Activated T-cell treated with anti-CD3 and anti-CD28 coated beads for 1 hour (primary cell): ENCODE data around the gene KCNG4.
"Not testable (repeated sequence)": the region's sequence is repeated elsewhere in the genome, so short reads cannot be mapped to it uniquely, and the experiment has no call there.

Experiments
- DNase-seq: peaks from one replicate; pipeline ENCODE4 v3.0.0-alpha.2; 2020; ENCODE audit warnings: low read depth

The KCNG4 gene

DNA sequence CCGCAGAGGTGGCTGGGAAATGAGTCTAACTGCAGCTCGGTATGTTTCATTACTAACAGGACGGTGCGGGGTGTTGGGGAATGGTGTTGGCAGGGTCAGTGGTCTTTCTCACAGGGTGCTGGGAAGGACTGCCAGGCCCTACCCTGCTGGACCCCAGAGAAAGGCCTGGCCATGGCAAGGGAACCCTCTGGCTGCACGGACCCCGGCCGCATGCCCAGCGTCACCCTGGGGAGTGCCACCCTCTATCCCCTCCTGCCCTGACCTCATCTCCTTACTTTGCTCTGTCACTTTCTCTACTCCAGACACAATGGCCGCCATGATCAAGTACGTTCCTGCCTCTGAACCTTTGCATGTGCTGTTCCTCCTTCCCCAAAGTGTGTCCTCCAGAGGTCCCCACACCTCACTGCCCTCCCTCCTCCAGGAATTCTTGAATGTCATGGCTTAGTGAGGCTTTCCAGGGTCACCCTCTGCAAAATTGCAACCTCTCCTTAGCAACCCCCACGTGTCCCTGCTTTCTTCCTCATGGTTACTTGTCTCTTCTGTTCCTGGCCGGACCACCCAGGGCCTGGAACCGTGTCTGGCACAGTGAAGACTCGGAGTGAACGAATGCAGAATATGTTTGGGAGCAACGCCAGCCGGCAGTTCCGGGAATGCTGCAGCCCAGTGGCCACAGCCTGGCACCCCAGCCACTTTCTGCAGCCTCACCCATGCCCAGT is 33.7 kb downstream of the KCNG4 start:
- no peak for DNase-seq

DNA sequence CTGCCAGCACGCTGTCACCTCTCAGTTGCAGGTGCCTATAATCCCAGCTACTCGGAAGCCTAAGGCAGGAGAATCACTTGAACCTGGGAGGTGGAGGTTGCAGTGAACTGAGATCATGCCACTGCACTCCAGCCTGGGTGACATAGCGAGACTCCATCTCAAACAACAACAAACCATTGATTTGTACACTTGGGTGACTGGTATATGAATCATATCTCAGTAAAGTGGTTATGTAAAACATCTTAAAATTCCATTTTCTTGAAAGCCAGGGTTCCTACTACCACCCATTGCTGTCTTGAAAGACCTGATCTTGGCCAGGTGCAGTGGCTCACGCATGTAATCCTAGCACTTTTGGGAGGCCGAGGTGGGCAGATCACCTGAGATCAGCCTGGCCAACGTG is 34.7 kb downstream of the KCNG4 start:
- not testable (repeated sequence) for DNase-seq

DNA sequence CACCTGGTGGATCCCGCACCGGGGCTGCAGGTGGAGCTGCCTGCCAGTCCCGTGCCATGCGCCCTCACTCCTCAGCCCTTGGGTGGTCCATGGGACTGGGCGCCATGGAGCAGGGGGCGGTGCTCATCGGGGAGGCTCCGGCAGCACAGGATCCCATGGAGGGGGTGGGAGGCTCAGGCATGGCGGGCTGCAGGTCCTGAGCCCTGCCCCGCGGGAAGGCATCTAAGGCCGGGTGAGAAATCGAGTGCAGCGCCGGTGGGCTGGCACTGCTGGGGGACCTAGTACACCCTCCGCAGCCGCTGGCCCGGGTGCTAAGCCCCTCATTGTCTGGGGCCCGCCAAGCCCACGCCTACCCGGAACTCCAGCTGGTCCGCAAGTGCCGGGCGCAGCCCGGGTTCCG is 35.3 kb downstream of the KCNG4 start:
- DNase-seq: not testable (repeated sequence)

DNA sequence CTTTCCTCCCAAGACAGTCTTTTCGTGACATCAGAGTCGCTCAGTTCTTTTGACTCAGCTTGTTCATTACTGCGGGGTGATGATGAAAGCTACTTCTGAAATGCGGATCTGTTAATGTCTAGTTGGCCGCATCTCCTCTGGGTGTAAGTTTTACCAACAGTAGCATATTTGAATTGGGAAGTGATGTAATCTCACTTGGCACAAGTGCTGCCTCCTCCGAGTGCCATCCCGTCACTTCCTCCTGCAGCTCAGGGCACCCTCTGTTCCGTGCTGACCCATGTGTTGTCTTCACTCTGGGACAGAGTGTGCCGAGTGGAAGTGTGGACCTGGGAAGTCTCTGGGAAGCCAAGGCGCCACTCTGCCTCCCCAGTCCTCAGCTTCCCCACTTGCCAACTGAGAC is 40.0 kb downstream of the KCNG4 start:
- no peak for DNase-seq

DNA sequence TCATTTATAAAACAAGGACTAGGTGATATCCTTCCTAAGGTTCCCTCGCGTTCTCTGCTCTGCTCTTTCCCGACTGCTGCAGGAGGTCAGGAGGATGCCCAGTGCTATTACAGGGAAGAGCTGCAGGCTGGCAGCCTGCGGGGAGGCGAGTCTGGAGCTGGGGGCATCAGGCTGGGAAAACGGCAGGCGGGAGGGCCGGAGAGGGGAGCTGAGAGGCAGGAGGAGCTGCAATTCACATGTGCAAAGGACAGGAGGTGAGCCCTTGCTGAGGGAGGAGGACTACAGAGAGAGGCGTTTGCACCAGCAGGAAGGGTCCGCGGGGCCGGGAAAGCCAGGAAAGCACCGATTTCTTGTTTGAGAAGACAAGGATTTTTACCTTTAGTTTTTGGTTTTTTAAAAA is 40.7 kb downstream of the KCNG4 start:
- DNase-seq: no peak

DNA sequence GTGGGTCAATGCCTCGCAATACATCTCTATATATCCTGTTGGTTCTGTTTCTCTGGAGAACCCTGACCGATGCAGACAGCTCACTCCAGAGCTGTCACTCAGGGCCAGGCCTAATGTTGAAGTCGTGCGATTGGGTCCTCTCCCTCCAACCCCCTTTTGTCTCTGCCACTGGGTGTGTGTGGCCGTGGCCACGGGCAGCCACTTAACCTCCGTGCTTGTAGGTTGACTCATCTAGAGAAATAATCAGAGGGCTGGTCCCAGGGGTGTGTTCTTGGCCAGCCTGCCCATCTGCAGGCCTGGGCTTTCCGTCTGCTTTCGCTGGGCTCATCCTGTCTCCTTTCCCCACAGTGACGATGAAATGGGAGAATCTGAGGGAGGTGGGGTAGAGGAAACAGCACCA is 41.4 kb downstream of the KCNG4 start:
- DNase-seq: no peak

DNA sequence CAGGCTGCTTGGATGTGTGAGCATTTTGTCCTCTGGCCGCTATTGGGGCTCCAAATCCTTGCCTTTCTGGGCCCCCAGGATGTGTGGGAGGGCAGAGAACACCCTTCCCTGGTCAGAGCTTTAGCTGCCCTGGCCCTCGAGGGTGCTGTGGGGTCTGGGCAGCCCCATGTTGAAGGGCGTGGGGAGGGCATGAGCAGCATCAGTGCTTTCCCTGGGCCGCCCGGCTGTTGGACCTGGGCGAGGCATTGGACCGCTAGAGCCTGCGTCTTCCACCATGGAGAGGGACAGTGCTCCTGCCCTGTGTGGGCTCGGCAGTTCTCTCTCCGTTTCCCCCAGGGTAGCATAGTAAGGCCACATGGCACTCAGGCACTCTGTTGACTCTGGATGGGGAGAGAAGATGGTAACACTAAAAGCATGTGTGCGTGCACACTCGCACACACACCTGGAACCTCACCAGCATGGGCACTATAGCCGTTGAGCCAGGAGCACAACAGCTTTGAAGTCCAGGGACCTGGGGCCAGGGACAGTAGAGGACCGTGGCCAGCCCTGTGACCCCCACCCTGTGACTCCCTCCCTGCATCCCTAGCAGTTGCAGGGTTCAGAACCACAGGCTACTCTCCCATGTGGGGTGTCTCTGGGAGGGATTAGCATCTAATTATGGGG is 42.2 kb downstream of the KCNG4 start:
- no peak for DNase-seq

DNA sequence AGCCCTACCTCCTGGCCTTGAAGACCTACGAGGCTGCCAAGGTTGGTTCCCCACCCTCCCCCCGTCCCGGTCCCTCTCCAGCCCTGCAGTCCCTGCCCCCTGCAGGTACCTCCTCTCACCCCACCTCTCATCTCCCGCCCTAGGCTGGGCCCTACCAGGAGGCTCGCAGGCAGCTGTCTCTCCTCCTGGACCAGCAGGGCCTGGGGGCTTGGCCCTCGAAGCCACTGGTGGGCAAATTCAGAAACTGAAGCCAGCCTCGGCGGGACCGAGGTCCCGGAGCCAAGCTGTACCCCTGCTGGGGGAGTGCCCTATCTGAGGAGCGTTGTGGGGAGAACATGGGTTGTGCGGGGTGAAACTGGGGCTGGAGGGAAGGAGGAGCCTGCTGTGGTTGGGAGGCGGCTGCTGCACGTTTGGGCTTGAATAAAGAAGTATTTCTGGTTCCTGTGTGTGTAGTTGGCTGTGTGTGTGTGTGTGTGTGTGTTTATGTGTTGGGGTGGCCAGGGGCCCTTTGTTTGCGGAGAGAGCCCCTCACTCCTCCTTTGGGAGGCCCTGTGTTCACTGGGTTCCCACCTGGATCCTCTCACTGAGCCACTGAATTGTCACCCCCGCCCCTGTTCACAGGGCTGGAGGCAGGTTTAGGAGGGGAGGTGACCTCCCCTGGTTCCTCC is 43.0 kb downstream of the KCNG4 start:
- no peak for DNase-seq

DNA sequence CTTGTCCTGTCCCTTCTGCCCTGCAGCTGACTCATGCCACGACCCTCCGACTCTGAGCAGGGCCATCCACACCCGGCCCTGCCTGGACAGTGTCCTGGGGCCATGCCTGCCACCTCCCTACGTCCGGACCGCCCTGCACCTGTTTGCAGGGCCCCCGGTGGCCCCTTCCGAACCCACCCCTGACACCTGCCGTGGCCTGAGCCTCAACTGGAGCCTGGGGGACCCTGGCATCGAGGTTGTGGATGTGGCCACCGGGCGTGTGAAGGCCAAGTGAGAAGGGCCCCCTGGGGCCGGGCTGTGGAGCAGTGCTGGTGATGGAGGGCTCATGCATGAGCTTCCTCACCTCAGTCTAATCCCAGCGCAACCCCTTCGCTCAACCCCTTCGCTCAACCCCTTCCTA is 43.7 kb downstream of the KCNG4 start:
- no peak for DNase-seq

DNA sequence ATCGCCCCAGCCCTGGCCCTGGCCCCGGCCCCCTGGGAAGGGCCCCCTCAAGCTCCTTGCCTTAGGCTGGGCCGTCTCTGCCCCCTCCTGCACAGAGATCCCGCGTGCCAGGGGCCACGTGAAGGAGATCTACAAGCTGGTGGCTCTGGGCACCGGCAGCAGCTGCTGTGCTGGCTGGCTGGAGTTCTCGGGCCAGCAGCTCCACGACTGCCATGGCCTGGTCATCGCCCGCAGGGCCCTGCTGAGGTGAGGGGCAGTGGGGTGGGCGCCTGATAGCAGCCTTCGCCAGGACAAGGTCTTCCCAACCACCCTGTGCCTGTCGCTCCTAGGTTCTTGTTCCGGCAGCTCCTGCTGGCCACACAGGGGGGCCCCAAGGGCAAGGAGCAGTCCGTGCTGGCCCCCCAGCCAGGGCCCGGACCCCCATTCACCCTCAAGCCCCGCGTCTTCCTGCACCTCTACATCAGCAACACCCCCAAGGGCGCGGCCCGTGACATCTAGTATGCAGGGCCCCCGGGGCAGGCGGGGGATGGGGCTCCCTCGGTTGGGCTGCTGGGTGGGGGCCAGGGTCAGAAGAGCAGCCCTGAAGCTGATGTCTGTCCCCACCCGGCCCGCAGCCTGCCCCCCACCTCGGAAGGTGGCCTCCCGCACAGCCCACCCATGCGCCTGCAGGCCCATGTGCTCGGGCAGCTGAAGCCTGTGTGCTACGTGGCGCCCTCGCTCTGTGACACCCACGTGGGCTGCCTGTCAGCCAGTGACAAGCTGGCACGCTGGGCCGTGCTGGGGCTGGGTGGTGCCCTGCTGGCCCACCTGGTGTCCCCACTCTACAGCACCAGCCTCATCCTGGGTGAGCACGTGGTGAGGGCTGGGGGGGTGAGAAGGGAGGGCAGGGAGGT is 44.4 kb downstream of the KCNG4 start:
- no peak for DNase-seq

DNA sequence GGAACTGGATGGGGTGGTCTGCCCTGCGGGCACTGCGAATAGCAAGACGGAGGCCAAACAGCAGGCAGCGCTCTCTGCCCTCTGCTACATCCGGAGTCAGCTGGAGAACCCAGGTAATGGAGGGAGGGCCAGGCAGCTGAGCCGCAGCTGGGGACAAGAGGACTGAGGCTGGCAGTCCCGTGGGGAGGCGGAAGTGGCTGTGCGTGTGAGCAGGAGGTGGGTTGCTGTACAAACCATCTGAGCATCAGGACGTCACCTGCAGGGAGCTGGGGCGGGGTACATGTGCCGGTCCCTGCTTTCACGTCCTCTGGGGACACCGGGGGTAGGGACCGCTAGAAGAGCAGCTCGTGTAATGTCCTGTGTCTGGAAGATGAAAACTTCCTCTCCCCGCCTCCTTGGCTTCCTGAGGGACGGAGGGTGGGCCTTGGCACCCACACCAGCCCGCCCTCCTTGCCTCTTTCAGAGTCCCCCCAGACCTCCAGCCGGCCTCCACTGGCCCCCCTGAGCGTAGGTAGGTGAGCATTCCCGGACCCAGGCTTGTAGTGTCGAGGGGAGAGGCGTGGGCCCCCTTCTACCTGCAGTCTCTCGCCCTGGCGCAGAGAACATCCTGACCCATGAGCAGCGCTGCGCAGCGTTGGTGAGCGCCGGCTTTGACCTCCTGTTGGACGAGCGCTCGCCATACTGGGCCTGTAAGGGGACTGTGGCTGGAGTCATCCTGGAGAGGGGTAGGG is 45.2 kb downstream of the KCNG4 start:
- no peak for DNase-seq

DNA sequence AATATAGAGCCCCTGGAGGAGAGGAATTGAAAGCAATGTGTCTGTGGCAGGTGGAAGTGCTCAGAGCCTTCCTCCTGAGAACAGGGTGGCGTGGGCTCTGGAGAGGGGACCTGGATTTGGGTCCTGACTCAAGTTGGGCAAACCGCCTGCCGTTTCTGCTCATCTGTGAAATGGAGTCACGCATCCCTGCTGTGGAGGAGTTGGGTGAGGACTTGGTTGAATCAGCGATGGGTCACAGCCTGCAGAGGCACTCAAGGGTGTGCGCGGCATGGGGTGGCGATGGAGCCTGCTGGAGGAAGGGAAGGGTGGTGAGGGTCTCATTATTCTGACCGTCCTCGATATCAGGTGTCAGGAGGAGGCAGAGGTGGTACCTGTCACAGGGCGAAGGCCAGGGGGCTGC is 45.8 kb downstream of the KCNG4 start:
- DNase-seq: no peak

DNA sequence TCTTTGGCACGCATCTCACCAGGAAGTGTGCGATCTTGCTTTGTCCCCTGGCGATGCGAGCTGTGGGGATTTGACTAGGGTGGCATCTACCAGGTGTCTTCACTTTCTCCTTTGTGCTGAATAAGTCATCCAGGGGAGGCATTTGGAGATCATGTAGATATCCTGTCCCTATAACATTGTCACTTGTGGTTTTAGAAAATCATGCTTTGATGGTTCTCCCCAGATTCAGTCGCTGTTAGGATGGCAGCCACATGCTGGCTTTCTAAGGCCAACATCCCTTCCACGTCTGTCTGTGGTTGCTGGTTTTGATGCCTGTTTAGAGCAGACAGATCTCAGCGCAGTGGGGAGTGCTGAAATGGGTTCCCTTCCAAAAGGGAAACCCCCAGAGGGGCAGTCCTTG is 46.3 kb downstream of the KCNG4 start:
- DNase-seq: no peak

DNA sequence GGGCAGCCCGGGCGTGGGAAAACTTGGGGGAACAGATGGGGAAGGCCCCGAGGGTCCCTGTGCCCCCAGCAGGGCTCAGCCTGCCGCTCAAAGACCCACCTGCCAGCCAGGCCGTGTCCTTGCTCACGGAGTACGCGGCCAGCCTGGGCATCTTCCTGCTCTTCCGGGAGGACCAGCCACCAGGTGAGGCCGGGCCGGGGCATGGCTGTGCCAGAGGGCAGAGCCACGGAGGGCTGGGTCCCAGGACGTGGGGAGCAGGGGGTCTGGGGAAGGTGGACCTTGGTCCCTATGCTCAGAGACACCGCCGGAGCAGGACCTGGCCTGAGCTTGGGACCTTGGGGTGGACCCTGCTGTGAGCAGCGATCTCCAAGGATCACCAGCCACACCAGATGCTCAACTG is 48.3 kb downstream of the KCNG4 start:
- no peak for DNase-seq

DNA sequence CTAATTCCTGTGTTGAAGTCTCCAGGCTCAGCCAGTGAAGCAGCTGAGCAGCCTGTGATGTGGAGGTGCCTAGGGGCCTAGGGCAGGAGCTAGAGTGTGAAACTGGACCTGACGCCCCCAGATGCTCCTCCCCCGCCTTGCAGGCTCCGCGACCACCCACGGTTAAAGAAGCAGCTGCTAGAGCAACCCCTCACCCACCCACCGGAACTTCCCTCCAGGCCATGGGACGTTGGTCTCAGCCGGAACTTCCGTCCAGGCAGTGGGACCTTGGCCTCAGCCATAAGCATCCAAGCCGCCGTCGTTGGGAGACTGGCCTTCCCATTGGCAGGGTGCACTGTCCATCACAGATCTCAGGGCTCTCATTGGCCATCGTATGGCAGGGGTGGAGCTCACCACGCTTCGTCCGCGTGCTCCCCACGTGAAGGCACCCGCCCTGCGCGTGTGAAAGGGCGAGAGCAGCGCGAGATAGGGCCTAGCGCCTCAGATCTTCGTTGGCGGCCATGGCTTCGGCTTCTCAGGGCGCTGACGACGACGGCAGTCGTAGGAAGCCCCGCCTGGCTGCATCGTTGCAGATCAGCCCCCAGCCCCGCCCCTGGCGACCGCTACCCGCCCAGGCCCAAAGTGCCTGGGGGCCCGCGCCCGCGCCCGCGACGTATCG is 49.0 kb downstream of the KCNG4 start, which contains the start of gene ADAD2:
Gene ADAD2, plus strand, starts transcription at position 427 of the 658 bp plus-strand sequence. Its CDS starts 74 bp downstream, at position 501.
- DNase-seq: no peak

DNA sequence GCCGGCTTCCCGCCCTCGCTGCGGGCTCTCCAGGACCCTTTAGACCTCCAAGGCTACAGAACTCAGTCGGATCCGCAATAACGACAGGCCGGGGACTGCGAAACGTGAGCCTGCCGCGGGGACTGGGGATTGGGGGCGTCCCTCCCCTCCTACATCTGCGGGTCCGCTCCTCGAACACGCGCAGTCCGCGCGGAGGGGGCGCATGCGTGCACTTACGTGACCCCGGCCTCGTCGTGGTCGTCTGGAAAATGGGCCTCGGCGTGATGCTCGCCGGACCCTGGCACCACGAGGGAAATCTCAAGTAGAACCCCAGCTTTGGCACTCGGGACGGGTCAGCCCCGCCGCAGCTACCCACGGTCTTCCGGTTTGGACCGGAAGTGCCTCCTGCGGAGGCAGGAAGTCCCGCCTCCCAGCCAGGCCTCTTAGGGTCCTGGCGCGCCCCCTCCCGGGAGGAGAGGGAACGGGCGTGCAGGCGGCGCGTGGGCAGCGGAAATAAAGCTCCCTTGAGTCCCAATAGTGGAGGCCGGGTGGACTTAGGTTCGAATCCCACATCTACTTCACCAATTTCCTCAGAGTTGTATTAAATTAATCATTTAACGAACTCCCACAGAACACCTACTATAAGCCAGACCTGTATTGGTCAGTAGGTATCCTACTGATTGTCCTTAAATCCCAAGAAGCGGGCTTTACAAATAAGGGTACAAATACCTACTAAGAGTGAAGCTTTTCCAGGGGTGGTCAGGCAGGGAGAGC is 53.0 kb downstream of the KCNG4 start, which contains the start of gene TAF1C:
Gene TAF1C, minus strand, starts transcription at position 373 of the 753 bp plus-strand sequence. CDS start 2,069 bp downstream, outside the sequence.
- DNase-seq: peak; percentile 88

DNA sequence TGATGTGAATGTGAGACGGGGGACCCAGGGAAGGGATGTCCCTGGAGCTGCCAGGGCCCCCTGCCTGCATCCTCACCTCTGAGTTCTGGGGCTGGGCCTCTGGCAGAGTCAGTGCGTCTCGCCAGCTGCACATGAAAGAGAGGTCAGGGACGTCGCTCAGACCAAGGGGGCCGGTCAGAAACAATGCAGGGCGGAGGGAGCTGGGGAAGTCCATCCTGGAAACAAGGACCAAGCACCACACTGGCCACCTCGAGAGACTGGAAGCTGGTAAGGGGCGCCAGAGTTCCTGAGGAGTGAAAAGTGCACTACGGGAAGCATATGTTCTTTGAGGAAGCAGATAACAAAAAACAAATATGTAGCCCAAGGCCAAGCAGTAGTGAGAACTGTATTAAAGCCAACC is 55.0 kb downstream of the KCNG4 start:
- no peak for DNase-seq

DNA sequence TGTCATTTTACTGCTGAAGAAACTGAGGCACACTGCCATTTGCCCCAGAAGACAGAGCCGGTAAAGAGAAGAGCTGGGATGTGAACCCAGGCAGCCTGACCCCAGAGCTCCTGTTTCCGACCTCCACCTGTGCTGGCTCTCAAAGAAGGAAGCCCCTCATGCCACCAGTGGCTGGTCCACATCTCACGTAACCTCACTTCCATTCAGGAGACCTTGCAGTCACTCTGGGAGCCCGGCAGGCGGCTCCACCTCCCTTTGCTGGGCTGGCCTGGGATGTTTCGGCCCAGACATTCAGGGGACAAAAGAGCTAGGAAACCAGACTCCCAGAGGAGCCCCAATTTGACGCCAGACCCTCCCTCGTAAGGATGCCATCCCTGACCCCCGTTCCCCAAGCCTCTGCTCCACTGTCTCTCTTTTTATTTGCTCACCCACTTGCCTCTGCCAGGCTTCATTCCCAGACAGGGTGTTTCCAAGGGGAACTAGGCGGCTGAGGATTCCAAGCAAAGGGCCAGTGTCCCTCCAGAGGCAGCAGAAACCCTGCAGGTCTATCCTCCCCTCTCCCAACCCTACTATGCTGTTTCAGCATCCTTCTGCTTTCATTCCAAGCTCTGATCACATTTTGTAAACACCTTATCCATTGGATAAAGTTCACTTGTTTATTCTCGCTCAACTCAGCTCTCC is 55.8 kb downstream of the KCNG4 start:
- DNase-seq: no peak

DNA sequence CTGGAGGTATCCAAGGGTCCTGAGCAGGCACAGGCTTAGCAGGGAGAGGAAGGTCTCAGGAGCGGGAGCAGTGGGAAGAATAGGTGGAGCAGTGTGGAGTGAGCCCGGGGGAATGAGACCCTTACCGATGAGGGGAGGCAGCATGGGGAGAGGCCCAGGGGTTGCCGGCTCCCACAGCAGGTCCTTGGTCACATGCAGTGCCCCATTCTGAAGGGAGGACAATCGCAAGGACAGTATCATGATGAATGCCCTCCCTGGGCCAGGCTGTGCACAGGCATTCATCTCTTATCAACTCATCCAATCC is 56.3 kb downstream of the KCNG4 start:
- no peak for DNase-seq
